ENCODE data around the gene GDF2.

Gene GDF2

GRCh38 chr10:47294057-47294456 is 28.2 kb upstream of the GDF2 start:
- DNase-seq (ENCODE audit: low spot score) = no peak

DNA sequence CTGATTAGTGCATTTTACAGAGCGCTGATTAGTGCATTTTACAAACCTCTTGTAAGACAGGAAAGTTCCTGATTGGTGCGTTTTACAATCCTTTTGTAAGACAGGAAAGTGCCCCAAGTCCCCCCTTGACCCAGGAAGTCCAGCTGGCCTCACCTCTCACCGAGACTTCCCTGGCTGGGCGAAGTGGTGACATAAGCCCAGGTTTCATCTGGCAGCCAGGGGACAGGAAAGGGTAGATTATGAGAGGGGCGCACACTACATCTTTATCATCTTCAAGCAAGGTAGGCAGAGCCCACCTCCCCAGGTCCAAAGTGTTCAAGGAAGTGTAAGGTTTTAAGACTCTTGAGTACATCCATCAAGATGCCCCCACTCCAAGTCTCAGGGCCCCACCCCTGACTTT is 27.8 kb upstream of the GDF2 start:
- DNase-seq (ENCODE audit: low spot score) = no peak

DNA sequence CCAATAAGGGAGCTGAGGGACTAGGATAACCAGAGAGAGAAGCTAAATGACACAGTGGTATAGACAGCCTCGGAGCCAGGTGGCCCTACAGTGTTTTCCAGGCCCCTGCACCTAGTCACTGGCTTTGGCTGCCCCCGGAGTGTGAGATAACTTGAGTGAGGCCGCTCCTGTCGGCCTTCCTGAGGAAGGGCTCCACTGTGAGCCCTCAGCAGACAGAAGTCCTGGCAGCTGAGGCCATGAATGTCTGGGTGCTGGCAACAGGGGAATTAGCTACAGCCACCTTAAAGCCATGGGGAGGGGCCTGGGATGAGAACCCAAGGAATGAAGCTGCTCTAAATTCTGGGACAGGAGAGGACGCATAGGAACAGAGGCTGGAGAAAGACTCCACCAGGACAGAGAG is 26.8 kb upstream of the GDF2 start:
- DNase-seq (ENCODE audit: low spot score) = no peak

GRCh38 chr10:47296156-47296894 is 25.9 kb upstream of the GDF2 start:
- DNase-seq (ENCODE audit: low spot score) = no peak

GRCh38 chr10:47296941-47297340 is 25.3 kb upstream of the GDF2 start:
- no peak for DNase-seq (ENCODE audit: low spot score)

DNA sequence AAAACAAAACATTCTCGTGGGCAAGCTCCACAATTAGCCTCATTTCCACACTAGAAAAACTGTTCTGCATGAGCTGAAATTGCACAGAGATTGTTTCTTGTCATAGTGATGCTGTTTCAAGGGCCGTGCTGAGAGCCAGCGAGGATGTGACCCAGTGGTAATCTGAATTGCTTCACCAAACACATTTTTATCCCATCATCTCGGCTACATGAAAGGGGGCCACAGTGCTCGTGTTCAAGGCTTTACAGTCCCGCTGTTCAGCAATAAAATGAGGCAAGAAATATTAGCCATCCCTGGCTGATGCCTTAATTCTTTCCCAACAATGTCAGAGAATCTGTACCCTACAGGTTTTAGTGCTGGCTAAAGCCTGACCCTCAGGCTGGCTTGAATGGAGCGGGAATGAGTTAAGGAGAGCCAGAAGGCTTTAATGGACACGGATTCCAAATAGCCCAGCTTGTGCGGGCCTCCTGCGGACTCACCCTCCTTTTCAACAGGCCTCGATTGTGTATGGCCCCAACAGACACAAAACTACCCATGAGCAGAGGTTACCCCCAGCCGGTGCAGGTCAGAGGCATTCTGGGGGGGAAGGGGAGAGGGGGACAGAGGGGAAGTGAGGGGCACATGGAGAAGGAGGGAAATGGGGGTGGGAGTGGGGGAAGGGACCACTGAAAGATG is 24.3 kb upstream of the GDF2 start:
- no peak for DNase-seq (ENCODE audit: low spot score)

GRCh38 chr10:47298715-47299114 is 23.5 kb upstream of the GDF2 start:
- DNase-seq (ENCODE audit: low spot score) = no peak

- DNase-seq (ENCODE audit: low spot score) = peak; percentile 58
Observed at GRCh38 chr10:47299611-47300428, 22.4 kb upstream of the GDF2 start, which contains the start of gene GDF10. TSS of gene GDF10 (plus strand) at chr10:47300197. CDS start at chr10:47300652, 455 bp downstream.

- DNase-seq (ENCODE audit: low spot score) = peak; percentile 52
Observed at GRCh38 chr10:47300429-47300931, 21.8 kb upstream of the GDF2 start.

DNA sequence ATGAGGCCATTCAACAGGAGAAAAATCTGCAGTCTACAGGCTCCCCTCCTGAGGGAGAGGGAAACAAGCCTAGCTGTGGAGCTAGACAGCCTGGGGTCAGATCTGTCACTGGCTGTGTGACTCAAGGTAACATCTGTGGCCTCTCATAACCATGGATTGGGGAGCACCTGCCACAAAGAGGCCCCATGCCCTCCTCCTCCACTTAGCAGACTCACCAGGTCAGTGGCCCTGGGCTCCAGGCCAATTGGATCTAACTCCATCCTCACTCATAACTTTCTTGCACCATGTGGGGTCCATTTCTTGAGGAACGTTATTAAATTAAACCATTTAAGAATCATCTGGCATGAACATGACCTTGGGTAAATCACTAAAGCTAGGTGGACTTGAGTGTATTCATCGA is 20.4 kb upstream of the GDF2 start:
- DNase-seq (ENCODE audit: low spot score) = no peak

- no peak for DNase-seq (ENCODE audit: low spot score)
Observed at GRCh38 chr10:47303105-47303504, 19.1 kb upstream of the GDF2 start.

DNA sequence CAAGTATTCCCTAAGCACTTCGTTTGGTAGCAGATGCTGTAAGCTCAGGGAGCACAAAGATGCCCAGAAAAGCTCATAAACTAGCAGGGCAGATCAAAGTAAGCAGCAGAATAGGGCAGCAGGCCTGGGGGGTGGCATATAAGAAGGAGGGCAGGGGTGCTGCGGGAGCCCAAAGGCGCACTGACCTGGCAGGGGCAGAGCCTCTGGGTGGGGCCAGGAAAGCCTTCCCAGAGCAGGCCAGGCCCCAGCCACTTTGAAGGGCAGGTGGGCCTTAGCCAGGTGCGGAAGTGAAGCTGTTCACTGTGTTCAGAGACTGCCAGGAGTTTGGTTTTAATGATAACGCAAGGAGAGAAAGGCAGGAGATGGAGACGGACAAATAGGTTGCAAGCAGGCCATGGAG is 18.4 kb upstream of the GDF2 start:
- no peak for DNase-seq (ENCODE audit: low spot score)

- no peak for DNase-seq (ENCODE audit: low spot score)
Observed at GRCh38 chr10:47305566-47305965, 16.7 kb upstream of the GDF2 start.

GRCh38 chr10:47306387-47307210 is 15.7 kb upstream of the GDF2 start:
- DNase-seq (ENCODE audit: low spot score) = no peak

DNA sequence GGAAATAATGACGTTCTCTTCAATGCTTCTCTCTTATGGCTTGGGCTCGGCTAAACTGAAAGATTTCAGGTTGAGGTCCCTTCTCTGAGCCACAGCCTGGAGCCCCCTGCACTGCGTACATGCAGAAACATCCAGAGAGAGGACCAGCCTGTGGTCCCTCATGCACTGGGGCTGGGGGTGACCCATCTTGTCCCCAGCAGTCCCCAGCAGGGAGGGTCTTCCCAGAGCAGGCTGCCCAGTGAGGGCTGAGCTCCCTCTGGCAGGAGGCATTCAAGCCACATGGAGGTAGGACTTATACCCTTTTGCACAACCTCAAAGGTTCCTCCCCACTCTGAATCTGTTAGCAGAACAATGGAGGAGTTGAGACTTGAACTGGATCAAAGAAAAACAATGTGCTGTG is 14.9 kb upstream of the GDF2 start:
- DNase-seq (ENCODE audit: low spot score) = no peak

DNA sequence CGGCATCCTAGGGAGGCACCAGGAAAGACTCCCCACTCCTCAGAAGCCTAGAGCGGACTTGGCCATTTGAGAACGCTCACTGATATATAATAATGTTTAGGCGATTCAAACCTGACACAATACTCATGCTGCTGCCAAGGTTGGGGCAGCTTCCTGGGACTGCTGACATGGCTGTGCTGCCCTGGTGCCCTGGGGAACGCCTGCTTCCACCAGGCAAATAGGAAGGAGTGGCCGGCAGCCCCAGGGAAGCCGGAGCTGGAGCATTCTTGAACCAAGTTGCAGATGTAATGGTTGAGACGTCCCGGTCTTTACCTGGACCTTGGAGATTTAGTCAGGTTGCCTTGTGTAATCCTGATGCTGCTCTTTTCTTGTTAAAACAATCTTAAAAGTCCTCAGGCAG is 13.5 kb upstream of the GDF2 start:
- no peak for DNase-seq (ENCODE audit: low spot score)

GRCh38 chr10:47309408-47310089 is 12.7 kb upstream of the GDF2 start:
- peak; percentile 62 for DNase-seq (ENCODE audit: low spot score)

DNA sequence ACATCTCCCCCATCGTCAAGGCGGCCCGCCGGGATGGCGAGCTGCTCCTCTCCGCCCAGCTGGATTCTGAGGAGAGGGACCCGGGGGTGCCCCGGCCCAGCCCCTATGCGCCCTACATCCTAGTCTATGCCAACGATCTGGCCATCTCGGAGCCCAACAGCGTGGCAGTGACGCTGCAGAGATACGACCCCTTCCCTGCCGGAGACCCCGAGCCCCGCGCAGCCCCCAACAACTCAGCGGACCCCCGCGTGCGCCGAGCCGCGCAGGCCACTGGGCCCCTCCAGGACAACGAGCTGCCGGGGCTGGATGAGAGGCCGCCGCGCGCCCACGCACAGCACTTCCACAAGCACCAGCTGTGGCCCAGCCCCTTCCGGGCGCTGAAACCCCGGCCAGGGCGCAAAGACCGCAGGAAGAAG is 12.2 kb upstream of the GDF2 start:
- DNase-seq (ENCODE audit: low spot score) = no peak

DNA sequence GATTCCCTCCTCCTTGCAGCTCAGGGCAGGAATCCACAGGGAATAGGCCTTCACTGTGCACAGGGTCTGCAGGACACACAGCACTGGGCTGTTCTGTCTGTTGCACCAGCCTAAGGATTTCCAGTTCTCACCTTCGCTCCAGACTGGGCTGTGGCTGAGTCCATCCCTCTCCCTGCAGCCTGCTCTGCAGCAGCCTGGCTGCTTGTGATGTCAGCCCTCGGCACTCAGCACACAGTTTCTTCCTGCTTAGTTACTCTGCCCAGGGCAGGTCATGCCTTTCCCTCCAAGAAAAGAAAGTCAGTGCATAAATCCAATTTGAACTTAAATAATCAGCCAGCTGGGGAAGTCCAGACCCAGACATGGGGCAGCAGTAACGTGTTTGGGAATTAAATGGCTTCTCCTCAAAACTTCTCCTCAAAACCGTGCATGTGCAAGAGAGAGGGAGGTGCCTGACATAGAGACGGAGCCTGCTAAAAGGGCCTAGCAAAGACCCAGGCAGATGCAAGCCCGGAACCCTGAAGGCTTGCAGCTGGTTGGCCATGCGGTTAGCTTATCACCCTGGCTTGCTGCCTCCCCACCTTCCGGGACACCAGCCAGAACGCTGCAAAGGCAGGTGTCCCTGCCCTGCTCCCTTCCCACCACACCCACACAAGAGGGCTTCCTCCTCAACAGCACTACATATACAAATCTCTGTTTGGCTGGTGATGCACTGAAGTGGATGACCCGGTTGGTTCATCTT is 10.9 kb upstream of the GDF2 start:
- no peak for DNase-seq (ENCODE audit: low spot score)

GRCh38 chr10:47311932-47312662 is 10.2 kb upstream of the GDF2 start:
- peak; percentile 86 for DNase-seq (ENCODE audit: low spot score)

Data from iPS-NIHi11 (cell line).